Non-pigmented ciliary epithelial cell (primary cell): ENCODE measurements around the gene TOMM20.

Experiments used
- DNase-seq: peaks from one replicate; pipeline ENCODE4 v3.0.0-alpha.2; 2010; ENCODE audit warnings: low read depth

TOMM20 gene

GRCh38 chr1:235060607-235061470 is 67.8 kb downstream of the TOMM20 start:
- DNase-seq = no peak
